ENCODE measurements around the gene GALK2.
A peak's percentile ranks its signal among the peaks of the same experiment; 100 is the strongest.
"Not testable (repeated sequence)": the region's sequence is repeated elsewhere in the genome, so short reads cannot be mapped to it uniquely, and the experiment has no call there.

Gene GALK2

GRCh38 chr15:49223536-49224274 lies 53.7 kb downstream of the GALK2 start:
- DNase-seq (ENCODE audit: low spot score), result no peak

- DNase-seq (ENCODE audit: low spot score), result no peak
Observed at GRCh38 chr15:49225572-49226281, 55.7 kb downstream of the GALK2 start.

GRCh38 chr15:49227602-49228001 lies 57.6 kb downstream of the GALK2 start:
- DNase-seq (ENCODE audit: low spot score), result no peak

GRCh38 chr15:49229922-49230321 lies 59.9 kb downstream of the GALK2 start:
- DNase-seq (ENCODE audit: low spot score), result no peak

GRCh38 chr15:49232236-49232806 lies 62.3 kb downstream of the GALK2 start:
- DNase-seq (ENCODE audit: low spot score), result no peak

GRCh38 chr15:49235446-49236124 lies 65.5 kb downstream of the GALK2 start:
- peak; percentile 53 for DNase-seq (ENCODE audit: low spot score)

GRCh38 chr15:49236869-49237268 lies 66.8 kb downstream of the GALK2 start:
- DNase-seq (ENCODE audit: low spot score), result no peak

- DNase-seq (ENCODE audit: low spot score), result no peak
Observed at GRCh38 chr15:49238342-49238741, 68.3 kb downstream of the GALK2 start.

- no peak for DNase-seq (ENCODE audit: low spot score)
Observed at GRCh38 chr15:49239105-49239504, 69.1 kb downstream of the GALK2 start.

GRCh38 chr15:49242820-49243219 lies 72.8 kb downstream of the GALK2 start:
- no peak for DNase-seq (ENCODE audit: low spot score)

GRCh38 chr15:49247556-49248110 lies 77.6 kb downstream of the GALK2 start:
- DNase-seq (ENCODE audit: low spot score), result no peak

- DNase-seq (ENCODE audit: low spot score), result no peak
Observed at GRCh38 chr15:49248291-49248690, 78.2 kb downstream of the GALK2 start.

- DNase-seq (ENCODE audit: low spot score), result no peak
Observed at GRCh38 chr15:49255966-49256759, 86.1 kb downstream of the GALK2 start.

GRCh38 chr15:49265117-49265516 lies 95.1 kb downstream of the GALK2 start:
- DNase-seq (ENCODE audit: low spot score), result not testable (repeated sequence)

- DNase-seq (ENCODE audit: low spot score), result no peak
Observed at GRCh38 chr15:49265911-49266310, 95.9 kb downstream of the GALK2 start.

GRCh38 chr15:49270541-49271421 lies 100.7 kb downstream of the GALK2 start:
- DNase-seq (ENCODE audit: low spot score), result no peak

GRCh38 chr15:49273734-49274318 lies 103.8 kb downstream of the GALK2 start:
- DNase-seq (ENCODE audit: low spot score), result no peak

- DNase-seq (ENCODE audit: low spot score), result no peak
Observed at GRCh38 chr15:49278751-49279150, 108.7 kb downstream of the GALK2 start.

GRCh38 chr15:49279521-49280456 lies 109.7 kb downstream of the GALK2 start:
- no peak for DNase-seq (ENCODE audit: low spot score)
